Measurements from ENCODE around the gene MAPK8. TPM values are rescaled to one million over a fixed set of nuclear protein-coding genes. Genes with fewer than 3 reads are reported as not detected.

The MAPK8 gene
- total RNA-seq, 1 donor from 2014 or later = 54.3 TPM

GRCh38 chr10:48400850-48401220 is 94.4 kb downstream of the MAPK8 start:
- no peak for TF ChIP-seq POLR2AphosphoS5 (IDR thresholded peaks at IDR 0.05; ENCODE audit: insufficient read depth in 1 of 2, low read depth in 1 of 2)
- TF ChIP-seq POLR2A (IDR thresholded peaks at IDR 0.05) = no peak
- TF ChIP-seq, protein P1, sequence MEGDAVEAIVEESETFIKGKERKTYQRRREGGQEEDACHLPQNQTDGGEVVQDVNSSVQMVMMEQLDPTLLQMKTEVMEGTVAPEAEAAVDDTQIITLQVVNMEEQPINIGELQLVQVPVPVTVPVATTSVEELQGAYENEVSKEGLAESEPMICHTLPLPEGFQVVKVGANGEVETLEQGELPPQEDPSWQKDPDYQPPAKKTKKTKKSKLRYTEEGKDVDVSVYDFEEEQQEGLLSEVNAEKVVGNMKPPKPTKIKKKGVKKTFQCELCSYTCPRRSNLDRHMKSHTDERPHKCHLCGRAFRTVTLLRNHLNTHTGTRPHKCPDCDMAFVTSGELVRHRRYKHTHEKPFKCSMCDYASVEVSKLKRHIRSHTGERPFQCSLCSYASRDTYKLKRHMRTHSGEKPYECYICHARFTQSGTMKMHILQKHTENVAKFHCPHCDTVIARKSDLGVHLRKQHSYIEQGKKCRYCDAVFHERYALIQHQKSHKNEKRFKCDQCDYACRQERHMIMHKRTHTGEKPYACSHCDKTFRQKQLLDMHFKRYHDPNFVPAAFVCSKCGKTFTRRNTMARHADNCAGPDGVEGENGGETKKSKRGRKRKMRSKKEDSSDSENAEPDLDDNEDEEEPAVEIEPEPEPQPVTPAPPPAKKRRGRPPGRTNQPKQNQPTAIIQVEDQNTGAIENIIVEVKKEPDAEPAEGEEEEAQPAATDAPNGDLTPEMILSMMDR (IDR thresholded peaks at IDR 0.05) = no peak
- H3K4me3 ChIP-seq = no peak overlapping the region
- DNase-seq (ENCODE audit: extremely low spot score in 2 of 2) = no peak
- H3K4me1 ChIP-seq = peaks cover 11% of the 10 kb centered on the region
- no peaks in the 10 kb centered on the region for H3K36me3 ChIP-seq
- H3K27me3 ChIP-seq = no peaks in the 10 kb centered on the region
- no peaks in the 10 kb centered on the region for H3K9me3 ChIP-seq
- H3K27ac ChIP-seq = no peak overlapping the region
- intact Hi-C loops (cut with DNase I) = no loop called here

DNA sequence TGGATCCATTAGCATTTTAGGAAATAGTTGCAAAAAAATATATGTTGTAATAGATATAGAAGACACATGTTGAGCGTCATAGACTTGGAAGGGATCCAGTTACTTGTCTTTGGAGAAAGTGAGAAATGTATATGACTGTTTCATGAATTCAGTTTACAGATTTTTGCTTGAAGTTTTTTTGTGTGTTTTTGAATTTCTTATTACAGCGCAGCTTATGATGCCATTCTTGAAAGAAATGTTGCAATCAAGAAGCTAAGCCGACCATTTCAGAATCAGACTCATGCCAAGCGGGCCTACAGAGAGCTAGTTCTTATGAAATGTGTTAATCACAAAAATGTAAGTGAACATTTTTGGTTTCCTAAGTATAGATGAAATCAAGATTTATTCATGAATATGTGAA is 98.2 kb downstream of the MAPK8 start:
- H3K4me1 ChIP-seq = peaks cover 5% of the 10 kb centered on the region
- TF ChIP-seq, protein P1 (IDR thresholded peaks at IDR 0.05) = no peak
- no peak for TF ChIP-seq POLR2AphosphoS5 (IDR thresholded peaks at IDR 0.05; ENCODE audit: insufficient read depth in 1 of 2, low read depth in 1 of 2)
- TF ChIP-seq POLR2A (IDR thresholded peaks at IDR 0.05) = no peak
- intact Hi-C loops (cut with DNase I) = no loop called here
- peaks cover 0 to 7% of the 10 kb centered on the region in 2 donors for H3K36me3 ChIP-seq
- no peak overlapping the region for H3K27ac ChIP-seq
- no peak overlapping the region for H3K4me3 ChIP-seq
- no peaks in the 10 kb centered on the region for H3K27me3 ChIP-seq
- no peak for DNase-seq (ENCODE audit: extremely low spot score in 2 of 2)
- H3K9me3 ChIP-seq = no peaks in the 10 kb centered on the region

DNA sequence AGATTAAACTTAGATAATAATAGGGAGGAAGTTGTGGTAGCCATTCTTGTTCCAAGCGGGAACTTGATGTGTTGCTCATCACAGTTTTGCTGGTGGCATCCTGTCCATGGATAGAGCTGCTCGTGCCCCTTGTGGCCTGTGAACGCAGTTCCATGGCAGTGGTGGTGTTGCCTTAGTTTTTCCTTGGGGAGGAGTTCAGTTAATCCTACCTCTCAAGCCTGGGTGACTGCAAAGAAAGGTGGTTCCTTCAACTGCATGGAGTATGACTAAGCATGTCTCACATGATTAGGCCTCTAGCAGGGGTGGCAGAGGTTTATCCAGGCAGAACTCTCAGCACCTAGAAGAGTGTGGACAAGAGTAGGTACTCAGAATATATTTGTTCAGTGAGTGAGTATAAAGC is 99.7 kb downstream of the MAPK8 start:
- Histone ChIP-seq H3K4me1 (no peaks in the 10 kb centered on the region), H3K27me3 (no peaks in the 10 kb centered on the region), H3K27ac (no peak overlapping the region), H3K36me3 (peaks cover 0 to 7% of the 10 kb centered on the region in 2 donors), H3K4me3 (no peak overlapping the region), H3K9me3 (no peaks in the 10 kb centered on the region)
- intact Hi-C loops (cut with DNase I) = no loop called here
- no peak for DNase-seq (ENCODE audit: extremely low spot score in 2 of 2)
- TF ChIP-seq, protein P1 (IDR thresholded peaks at IDR 0.05) = no peak
- TF ChIP-seq POLR2AphosphoS5 (IDR thresholded peaks at IDR 0.05; ENCODE audit: insufficient read depth in 1 of 2, low read depth in 1 of 2) (no peak), POLR2A (IDR thresholded peaks at IDR 0.05) (no peak)

DNA sequence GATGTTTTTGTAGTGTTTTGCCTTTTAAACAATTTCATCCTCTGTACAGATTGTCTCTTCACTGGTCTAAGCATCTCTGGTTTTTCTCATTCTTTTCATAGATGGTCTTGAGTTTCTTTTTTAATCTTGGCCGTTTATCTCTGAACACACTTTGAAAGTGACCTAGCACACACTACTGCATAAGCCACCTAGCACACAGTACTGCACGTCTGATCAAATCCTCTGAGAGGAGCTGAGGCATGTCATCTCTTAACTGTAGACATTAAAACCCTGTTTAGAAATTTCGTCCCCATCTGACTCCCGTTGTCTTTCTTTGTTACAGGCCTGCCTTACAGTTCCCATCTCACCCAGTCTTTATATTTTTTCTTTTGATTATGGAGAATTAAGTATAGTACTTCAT is 100.2 kb downstream of the MAPK8 start:
- Histone ChIP-seq H3K36me3 (peaks cover 0 to 7% of the 10 kb centered on the region in 2 donors), H3K4me3 (no peak overlapping the region), H3K4me1 (no peaks in the 10 kb centered on the region), H3K27ac (no peak overlapping the region), H3K9me3 (peaks cover 2% of the 10 kb centered on the region), H3K27me3 (no peaks in the 10 kb centered on the region)
- no peak for TF ChIP-seq POLR2AphosphoS5 (IDR thresholded peaks at IDR 0.05; ENCODE audit: insufficient read depth in 1 of 2, low read depth in 1 of 2)
- no peak for TF ChIP-seq POLR2A (IDR thresholded peaks at IDR 0.05)
- TF ChIP-seq, protein P1 (IDR thresholded peaks at IDR 0.05) = no peak
- intact Hi-C loops (cut with DNase I) = no loop called here
- DNase-seq (ENCODE audit: extremely low spot score in 2 of 2) = no peak

DNA sequence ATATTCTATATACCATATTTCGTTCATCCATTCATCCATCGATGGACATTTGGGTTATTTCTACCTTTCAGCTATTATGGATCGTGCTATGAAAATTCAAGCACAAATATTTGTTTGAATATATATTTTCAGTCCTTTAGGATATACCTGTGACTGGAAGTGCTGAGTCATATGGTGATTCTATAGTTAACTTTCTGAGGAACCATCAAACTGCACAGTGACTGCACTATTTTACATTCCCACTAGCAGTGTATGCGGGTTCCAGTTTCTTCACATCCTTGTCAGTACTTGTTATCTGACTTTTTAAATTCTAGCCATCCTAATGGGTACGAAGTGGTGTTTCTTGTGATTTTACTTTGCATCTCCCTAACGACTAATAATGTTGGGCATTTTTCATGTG is 104.0 kb downstream of the MAPK8 start:
- Histone ChIP-seq H3K9me3 (peaks cover 9% of the 10 kb centered on the region), H3K27ac (no peak overlapping the region), H3K36me3 (peaks cover 0 to 24% of the 10 kb centered on the region in 2 donors), H3K27me3 (no peaks in the 10 kb centered on the region), H3K4me1 (no peaks in the 10 kb centered on the region), H3K4me3 (no peak overlapping the region)
- DNase-seq (ENCODE audit: extremely low spot score in 2 of 2) = no peak
- TF ChIP-seq, protein P1 (IDR thresholded peaks at IDR 0.05) = no peak
- no peak for TF ChIP-seq POLR2AphosphoS5 (IDR thresholded peaks at IDR 0.05; ENCODE audit: insufficient read depth in 1 of 2, low read depth in 1 of 2)
- intact Hi-C loops (cut with DNase I) = no loop called here
